Measurements from ENCODE around the gene TRIML1.

Gene TRIML1

DNA sequence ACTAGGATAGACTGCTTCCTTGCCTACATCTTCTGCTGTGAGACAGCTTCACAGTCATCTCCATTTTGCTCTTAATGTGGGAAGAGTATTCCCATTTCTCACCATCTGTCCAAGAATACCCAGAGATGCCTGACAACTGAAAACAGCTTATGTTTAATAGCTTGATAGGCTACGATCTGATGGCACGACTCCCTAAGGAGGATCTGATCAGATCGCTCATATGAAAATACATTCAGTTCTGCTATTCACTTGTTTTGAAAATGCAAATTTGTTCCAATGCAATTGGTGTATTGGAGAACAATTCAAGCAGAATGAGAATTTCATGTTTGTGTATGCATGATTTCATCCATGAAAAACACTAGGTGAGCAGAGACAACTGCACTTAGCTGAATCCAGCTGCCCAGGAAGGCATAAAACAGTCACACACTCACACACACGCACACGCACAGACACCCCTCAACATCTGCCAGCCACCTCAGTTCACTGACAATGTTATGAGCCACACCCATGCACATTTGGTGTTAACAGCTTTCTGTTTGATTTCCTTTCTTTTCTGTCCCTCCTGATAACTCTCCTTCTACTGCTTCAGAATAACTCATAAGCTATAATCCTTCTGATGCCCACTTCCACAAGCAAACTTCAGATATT, 29.6 kb downstream of the TRIML1 start:
- DNase-seq (ENCODE audit: low spot score), result no peak
- TF ChIP-seq, protein P1, sequence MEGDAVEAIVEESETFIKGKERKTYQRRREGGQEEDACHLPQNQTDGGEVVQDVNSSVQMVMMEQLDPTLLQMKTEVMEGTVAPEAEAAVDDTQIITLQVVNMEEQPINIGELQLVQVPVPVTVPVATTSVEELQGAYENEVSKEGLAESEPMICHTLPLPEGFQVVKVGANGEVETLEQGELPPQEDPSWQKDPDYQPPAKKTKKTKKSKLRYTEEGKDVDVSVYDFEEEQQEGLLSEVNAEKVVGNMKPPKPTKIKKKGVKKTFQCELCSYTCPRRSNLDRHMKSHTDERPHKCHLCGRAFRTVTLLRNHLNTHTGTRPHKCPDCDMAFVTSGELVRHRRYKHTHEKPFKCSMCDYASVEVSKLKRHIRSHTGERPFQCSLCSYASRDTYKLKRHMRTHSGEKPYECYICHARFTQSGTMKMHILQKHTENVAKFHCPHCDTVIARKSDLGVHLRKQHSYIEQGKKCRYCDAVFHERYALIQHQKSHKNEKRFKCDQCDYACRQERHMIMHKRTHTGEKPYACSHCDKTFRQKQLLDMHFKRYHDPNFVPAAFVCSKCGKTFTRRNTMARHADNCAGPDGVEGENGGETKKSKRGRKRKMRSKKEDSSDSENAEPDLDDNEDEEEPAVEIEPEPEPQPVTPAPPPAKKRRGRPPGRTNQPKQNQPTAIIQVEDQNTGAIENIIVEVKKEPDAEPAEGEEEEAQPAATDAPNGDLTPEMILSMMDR (IDR thresholded peaks at IDR 0.05; ENCODE audit: extremely low read depth, missing control alignments), result no peak

DNA sequence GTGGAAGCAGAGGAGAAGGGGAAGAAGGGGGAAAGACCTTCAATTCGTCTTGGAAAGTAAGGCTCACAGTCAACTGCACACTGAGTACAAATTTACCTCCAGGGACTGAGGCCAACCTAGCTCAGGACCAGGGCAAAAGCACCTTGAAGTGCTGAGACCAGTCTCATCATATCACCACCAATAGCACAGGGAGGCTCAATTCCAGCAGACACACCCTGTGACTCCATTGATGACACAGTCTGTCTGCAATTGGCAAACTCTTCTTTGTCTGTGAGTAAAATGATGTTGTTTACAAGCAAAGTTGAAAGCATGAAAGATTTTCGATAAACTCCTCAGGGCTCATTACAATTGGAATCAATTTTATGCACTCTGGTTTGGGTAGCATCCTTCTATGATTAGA, 32.3 kb downstream of the TRIML1 start:
- TF ChIP-seq, protein P1 (IDR thresholded peaks at IDR 0.05; ENCODE audit: extremely low read depth, missing control alignments), result no peak
- DNase-seq (ENCODE audit: low spot score), result no peak

DNA sequence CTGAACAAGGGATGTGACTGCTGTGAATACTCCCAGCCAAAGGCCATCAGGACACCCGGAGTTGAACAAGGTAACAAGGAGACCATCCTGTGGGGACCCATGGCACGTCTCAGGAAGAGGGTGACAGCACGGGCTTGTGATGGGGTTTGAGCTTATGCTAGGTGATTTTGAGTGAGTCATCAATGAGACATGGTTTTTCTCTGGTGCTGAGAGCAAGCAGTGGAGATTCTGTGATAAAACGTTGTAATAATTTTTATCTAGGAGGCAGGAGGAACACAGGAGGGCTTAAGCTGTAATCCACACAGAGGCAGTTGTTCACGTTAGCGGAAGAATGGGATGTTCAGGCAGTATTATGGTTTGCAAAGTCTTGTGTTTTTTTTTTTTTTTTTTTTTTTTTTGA, 36.0 kb downstream of the TRIML1 start:
- DNase-seq (ENCODE audit: low spot score), result no peak
- TF ChIP-seq, protein P1 (IDR thresholded peaks at IDR 0.05; ENCODE audit: extremely low read depth, missing control alignments), result no peak

DNA sequence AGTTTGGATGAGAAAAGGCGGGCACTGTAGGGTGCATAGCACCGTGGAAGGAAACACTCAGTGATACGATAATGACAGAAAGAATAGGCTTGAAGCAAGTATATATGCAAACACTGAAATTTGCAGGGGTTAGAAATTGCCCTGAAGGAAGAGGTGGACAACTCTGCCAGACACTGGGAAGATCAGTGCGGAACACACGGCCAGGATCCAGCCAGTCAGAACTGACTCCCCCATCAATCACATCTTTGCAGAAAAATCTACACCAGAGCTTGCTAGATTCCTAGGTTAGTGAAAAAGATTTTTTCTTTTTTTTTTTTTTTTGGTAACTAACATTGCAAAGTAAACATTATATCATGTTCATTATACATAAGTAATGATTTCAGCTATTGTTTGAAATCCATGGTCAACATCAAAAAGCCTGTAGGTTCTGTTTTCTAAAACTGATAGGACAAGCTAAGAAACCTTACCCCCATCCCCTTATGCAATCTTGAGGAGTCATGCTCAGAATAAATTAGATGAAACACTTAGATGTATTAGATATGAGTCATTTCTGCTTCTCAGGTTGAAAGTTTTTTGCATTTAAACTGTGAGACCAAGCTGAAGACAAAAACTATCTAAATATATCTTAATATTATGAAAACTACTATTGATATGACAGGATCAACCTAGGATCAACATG, 38.9 kb downstream of the TRIML1 start:
- DNase-seq (ENCODE audit: low spot score), result no peak
- TF ChIP-seq, protein P1 (IDR thresholded peaks at IDR 0.05; ENCODE audit: extremely low read depth, missing control alignments), result no peak

DNA sequence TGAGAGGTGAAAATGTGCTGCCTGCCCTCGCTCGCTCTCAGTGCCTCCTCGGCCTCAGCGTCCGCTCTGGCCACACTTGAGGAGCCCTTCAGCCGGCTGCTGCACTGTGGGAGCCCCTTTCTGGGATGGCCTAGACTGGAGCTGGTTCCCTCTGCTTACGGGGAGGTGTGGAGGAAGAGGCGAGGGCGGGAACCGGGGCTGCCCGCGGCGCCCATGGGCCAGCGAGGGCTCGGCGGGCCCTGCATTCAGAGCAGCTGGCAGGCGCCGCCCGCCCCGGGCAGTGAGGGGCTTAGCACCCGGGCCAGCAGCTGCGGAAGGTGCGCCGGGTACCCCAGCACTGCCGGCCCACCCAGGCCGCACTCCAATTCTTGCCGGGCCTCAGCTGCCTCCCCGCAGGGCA, 39.6 kb downstream of the TRIML1 start:
- no peak for DNase-seq (ENCODE audit: low spot score)
- TF ChIP-seq, protein P1 (IDR thresholded peaks at IDR 0.05; ENCODE audit: extremely low read depth, missing control alignments), result no peak

DNA sequence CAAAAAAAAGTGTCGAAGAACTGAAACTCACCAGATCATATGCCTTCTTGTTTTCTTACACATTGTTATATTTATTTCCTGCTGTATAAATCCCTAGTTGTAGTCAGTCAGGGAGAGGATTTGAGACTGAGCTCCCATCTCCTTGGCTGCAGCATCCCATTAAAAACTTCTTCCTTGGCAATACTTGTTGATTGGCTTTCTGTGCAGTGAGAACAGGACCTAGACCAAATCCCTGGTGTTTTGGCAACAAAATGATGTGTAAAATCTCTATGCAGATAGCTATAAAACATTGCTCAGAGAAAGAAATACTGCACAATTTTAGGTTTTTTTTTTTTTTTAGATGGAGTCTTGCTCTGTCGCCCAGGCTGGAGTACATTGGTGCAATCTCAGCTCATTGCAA, 47.9 kb downstream of the TRIML1 start:
- no peak for DNase-seq (ENCODE audit: low spot score)
- TF ChIP-seq, protein P1 (IDR thresholded peaks at IDR 0.05; ENCODE audit: extremely low read depth, missing control alignments), result no peak

DNA sequence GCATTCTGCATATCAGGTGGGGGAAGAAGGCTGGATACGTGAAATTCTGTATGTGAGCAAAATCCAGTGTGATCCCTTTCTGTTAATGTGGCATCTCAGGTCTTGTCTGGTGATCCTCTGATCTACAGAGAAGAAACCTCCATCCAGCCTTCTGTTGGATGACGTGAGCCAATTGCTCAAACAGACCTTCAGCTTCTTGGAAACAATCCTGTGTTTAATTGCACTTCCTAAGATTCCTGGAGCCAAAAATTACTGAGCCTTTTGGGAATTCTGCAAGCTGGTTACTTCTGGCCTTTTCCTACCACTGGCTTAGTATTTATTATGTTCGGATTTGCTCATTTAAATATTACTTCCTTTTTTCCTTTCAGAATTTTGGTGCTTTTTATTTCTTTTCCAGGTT, 51.2 kb downstream of the TRIML1 start:
- TF ChIP-seq, protein P1 (IDR thresholded peaks at IDR 0.05; ENCODE audit: extremely low read depth, missing control alignments), result no peak

More for the DNA sequence above, 51.2 kb downstream of the TRIML1 start:
- no peak for DNase-seq (ENCODE audit: low spot score)

All from GM20000 (cell line).